ENCODE measurements around the gene RRAS.
"Not testable (repeated sequence)": the region's sequence is repeated elsewhere in the genome, so short reads cannot be mapped to it uniquely, and the experiment has no call there.

RRAS gene

GRCh38 chr19:49631014-49631588 lies 8.8 kb downstream of the RRAS start:
- DNase-seq (ENCODE audit: low read depth in 2 of 2), result no peak

GRCh38 chr19:49629659-49630058 lies 10.3 kb downstream of the RRAS start:
- no peak for DNase-seq (ENCODE audit: low read depth in 2 of 2)

GRCh38 chr19:49626226-49626625 lies 13.7 kb downstream of the RRAS start:
- DNase-seq (ENCODE audit: low read depth in 2 of 2), result no peak

- no peak for DNase-seq (ENCODE audit: low read depth in 2 of 2)
Measured at GRCh38 chr19:49624967-49625910, 14.7 kb downstream of the RRAS start.

- DNase-seq (ENCODE audit: low read depth in 2 of 2), result not testable (repeated sequence)
Measured at GRCh38 chr19:49617860-49618259, 22.1 kb downstream of the RRAS start.

- DNase-seq (ENCODE audit: low read depth in 2 of 2), result no peak
Measured at GRCh38 chr19:49616945-49617344, 23.0 kb downstream of the RRAS start.

GRCh38 chr19:49616532-49616931 lies 23.4 kb downstream of the RRAS start:
- DNase-seq (ENCODE audit: low read depth in 2 of 2), result no peak

GRCh38 chr19:49615861-49616260 lies 24.1 kb downstream of the RRAS start:
- no peak for DNase-seq (ENCODE audit: low read depth in 2 of 2)

- no peak for DNase-seq (ENCODE audit: low read depth in 2 of 2)
Measured at GRCh38 chr19:49614096-49614833, 25.7 kb downstream of the RRAS start.

GRCh38 chr19:49613374-49613773 lies 26.6 kb downstream of the RRAS start:
- no peak for DNase-seq (ENCODE audit: low read depth in 2 of 2)

- no peak for DNase-seq (ENCODE audit: low read depth in 2 of 2)
Measured at GRCh38 chr19:49609499-49610092, 30.3 kb downstream of the RRAS start.

- no peak for DNase-seq (ENCODE audit: low read depth in 2 of 2)
Measured at GRCh38 chr19:49605605-49606004, 34.3 kb downstream of the RRAS start.

- DNase-seq (ENCODE audit: low read depth in 2 of 2), result no peak
Measured at GRCh38 chr19:49602806-49603205, 37.1 kb downstream of the RRAS start.

- no peak for DNase-seq (ENCODE audit: low read depth in 2 of 2)
Measured at GRCh38 chr19:49601482-49602038, 38.4 kb downstream of the RRAS start.

- DNase-seq (ENCODE audit: low read depth in 2 of 2), result no peak
Measured at GRCh38 chr19:49599378-49600295, 40.3 kb downstream of the RRAS start.

- DNase-seq (ENCODE audit: low read depth in 2 of 2), result no peak
Measured at GRCh38 chr19:49597703-49597974, 42.3 kb downstream of the RRAS start.

- DNase-seq (ENCODE audit: low read depth in 2 of 2), result no peak
Measured at GRCh38 chr19:49596954-49597702, 42.8 kb downstream of the RRAS start.

GRCh38 chr19:49596407-49596806 lies 43.5 kb downstream of the RRAS start:
- no peak for DNase-seq (ENCODE audit: low read depth in 2 of 2)

GRCh38 chr19:49595819-49596404 lies 44.0 kb downstream of the RRAS start:
- no peak for DNase-seq (ENCODE audit: low read depth in 2 of 2)
